ENCODE data around the gene FBXW11. TPM values are rescaled to one million over a fixed set of nuclear protein-coding genes. Genes with fewer than 3 reads are reported as not detected.

Gene FBXW11
- total and polyA plus RNA-seq, 8 donors: 47.6 to 56.9 (median 54.4) TPM

DNA sequence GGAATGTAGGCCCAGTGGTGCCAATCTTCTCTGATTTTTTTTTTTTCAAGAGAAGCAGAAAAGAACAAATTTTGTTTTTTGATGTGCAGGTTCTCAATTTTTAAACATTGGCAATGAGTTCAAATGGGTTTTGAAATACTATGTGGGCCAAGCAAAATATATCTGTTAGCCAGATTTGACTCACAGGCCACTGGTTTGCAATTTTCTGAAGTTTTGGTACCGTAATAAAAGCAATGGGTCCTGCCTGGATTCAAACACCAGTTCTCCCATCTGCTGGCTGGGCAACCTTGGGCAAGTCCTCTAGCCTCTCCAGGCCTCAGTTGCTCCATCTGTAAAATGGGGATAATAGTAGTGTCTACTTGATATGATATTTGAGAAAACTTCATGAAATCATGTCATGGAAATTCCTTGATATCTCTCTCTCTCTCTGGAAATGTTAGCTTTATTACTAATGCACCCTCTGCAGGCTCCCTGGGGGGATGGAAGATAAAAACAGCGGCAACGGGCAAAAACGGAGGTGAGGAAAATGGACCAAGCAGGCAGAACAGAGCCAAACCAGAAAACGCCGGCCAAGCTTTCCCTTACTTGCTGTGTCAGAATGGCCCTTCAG lies 157.4 kb downstream of the FBXW11 start:
- H3K9me3 ChIP-seq: no peaks in the 10 kb centered on the region
- no peak for ATAC-seq
- no peaks in the 10 kb centered on the region for H3K36me3 ChIP-seq
- DNase-seq: no peak
- H3K4me1 ChIP-seq: peaks cover 0 to 10% of the 10 kb centered on the region in 2 donors
- intact Hi-C loops (cut with DNase I): no loop called here
- TF ChIP-seq, protein P1, sequence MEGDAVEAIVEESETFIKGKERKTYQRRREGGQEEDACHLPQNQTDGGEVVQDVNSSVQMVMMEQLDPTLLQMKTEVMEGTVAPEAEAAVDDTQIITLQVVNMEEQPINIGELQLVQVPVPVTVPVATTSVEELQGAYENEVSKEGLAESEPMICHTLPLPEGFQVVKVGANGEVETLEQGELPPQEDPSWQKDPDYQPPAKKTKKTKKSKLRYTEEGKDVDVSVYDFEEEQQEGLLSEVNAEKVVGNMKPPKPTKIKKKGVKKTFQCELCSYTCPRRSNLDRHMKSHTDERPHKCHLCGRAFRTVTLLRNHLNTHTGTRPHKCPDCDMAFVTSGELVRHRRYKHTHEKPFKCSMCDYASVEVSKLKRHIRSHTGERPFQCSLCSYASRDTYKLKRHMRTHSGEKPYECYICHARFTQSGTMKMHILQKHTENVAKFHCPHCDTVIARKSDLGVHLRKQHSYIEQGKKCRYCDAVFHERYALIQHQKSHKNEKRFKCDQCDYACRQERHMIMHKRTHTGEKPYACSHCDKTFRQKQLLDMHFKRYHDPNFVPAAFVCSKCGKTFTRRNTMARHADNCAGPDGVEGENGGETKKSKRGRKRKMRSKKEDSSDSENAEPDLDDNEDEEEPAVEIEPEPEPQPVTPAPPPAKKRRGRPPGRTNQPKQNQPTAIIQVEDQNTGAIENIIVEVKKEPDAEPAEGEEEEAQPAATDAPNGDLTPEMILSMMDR (IDR thresholded peaks at IDR 0.05): no peak
- no peaks in the 10 kb centered on the region for H3K27me3 ChIP-seq
- no peak overlapping the region for H3K27ac ChIP-seq
- no peak overlapping the region for H3K4me3 ChIP-seq

GRCh38 chr5:171848486-171848885 lies 158.0 kb downstream of the FBXW11 start:
- Histone ChIP-seq H3K4me3 (no peak overlapping the region), H3K27ac (no peak overlapping the region), H3K4me1 (peaks cover 0 to 10% of the 10 kb centered on the region in 2 donors), H3K36me3 (no peaks in the 10 kb centered on the region), H3K9me3 (no peaks in the 10 kb centered on the region), H3K27me3 (no peaks in the 10 kb centered on the region)
- DNase-seq (no peak), ATAC-seq (no peak)
- TF ChIP-seq, protein P1 (IDR thresholded peaks at IDR 0.05): no peak
- intact Hi-C loops (cut with DNase I): no loop called here

DNA sequence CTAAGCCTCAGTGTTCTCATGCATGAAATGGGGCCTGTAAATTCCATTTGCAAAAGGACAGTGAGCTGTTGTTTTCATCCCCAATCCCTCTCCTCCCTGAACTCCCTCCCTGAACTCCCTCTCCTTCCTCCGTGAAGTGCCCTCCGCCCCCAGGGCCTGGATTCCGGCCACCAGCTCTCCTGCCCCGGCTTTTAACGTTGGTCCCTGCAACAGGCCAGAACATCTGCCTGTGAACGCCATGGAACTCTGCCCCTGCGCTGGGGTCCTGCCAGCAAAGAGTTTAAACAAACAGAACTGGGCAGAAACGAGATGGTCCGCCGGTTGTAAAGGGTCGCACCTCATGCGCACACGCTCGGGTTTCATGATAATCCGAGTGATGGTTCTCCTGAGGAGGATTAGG lies 158.4 kb downstream of the FBXW11 start:
- TF ChIP-seq, protein P1 (IDR thresholded peaks at IDR 0.05): no peak
- Histone ChIP-seq H3K4me3 (no peak overlapping the region), H3K9me3 (no peaks in the 10 kb centered on the region), H3K27ac (no peak overlapping the region), H3K27me3 (no peaks in the 10 kb centered on the region), H3K36me3 (no peaks in the 10 kb centered on the region), H3K4me1 (peaks cover 0 to 10% of the 10 kb centered on the region in 2 donors)
- DNase-seq: no peak
- intact Hi-C loops (cut with DNase I): no loop called here
- no peak for ATAC-seq

GRCh38 chr5:171847026-171847425 lies 159.4 kb downstream of the FBXW11 start:
- DNase-seq (no peak), ATAC-seq (no peak)
- Histone ChIP-seq H3K4me3 (no peak overlapping the region), H3K27me3 (no peaks in the 10 kb centered on the region), H3K9me3 (no peaks in the 10 kb centered on the region), H3K27ac (no peak overlapping the region), H3K4me1 (peaks cover 0 to 9% of the 10 kb centered on the region in 2 donors), H3K36me3 (no peaks in the 10 kb centered on the region)
- TF ChIP-seq, protein P1 (IDR thresholded peaks at IDR 0.05): no peak
- intact Hi-C loops (cut with DNase I): no loop called here

- DNase-seq: no peak
- Histone ChIP-seq H3K4me3 (no peak overlapping the region), H3K36me3 (no peaks in the 10 kb centered on the region), H3K27me3 (no peaks in the 10 kb centered on the region), H3K4me1 (peaks cover 0 to 8% of the 10 kb centered on the region in 2 donors), H3K27ac (no peak overlapping the region), H3K9me3 (no peaks in the 10 kb centered on the region)
- intact Hi-C loops (cut with DNase I): no loop called here
- TF ChIP-seq, protein P1 (IDR thresholded peaks at IDR 0.05): no peak
- no peak for ATAC-seq
These were observed 160.1 kb downstream of the FBXW11 start for GRCh38 chr5:171846323-171846722.

Data from left lung (tissue), 10 donors.